H1 (cell line): ENCODE results near the gene GGN.

ENCODE experiments used
- HDAC6 ChIP-seq: IDR thresholded peaks from one replicate; pipeline ENCODE4 v1.7.1; 2012; ENCODE audit warnings: low read depth, mild to moderate bottlenecking, inconsistent platforms, low read length, moderate library complexity
- JUND ChIP-seq: IDR thresholded peaks from 2 replicates; pipeline ENCODE4 v1.6.1; 2011; ENCODE audit warnings: mild to moderate bottlenecking, improper control_type of control experiment, low read length
- POLR2AphosphoS5 ChIP-seq: IDR thresholded peaks from 2 replicates; pipeline ENCODE4 v1.6.1; 2011; ENCODE audit warnings: low read depth, low read length
- RAD21 ChIP-seq, 2 experiments: IDR thresholded peaks in 1 of 2; conservative IDR thresholded peaks in 1 of 2; 2 replicates each; pipeline ENCODE4 v1.6.1; 2011; ENCODE audit warnings: low read depth in 2 of 2, low read length in 2 of 2, improper control_type of control experiment in 1 of 2, inconsistent platforms in 1 of 2, mild to moderate bottlenecking in 1 of 2, moderate library complexity in 1 of 2
- TAF1 ChIP-seq: IDR thresholded peaks from 2 replicates; pipeline ENCODE4 v1.6.1; 2011; ENCODE audit warnings: mild to moderate bottlenecking, low read depth, low read length
- TEAD4 ChIP-seq: IDR thresholded peaks from 2 replicates; pipeline ENCODE4 v1.6.1; 2012; ENCODE audit warnings: low read depth, low read length, inconsistent platforms, mixed read lengths
- TF ChIP-seq, protein P1 (sequence below), 3 experiments: IDR thresholded peaks; 1 replicate in 2 of 3; 2 replicates in 1 of 3; pipeline versions ENCODE4 v1.5.1 to v1.6.1; 2011; ENCODE audit warnings: low read length in 3 of 3, mild to moderate bottlenecking in 3 of 3, inconsistent platforms in 2 of 3, low read depth in 1 of 3, moderate library complexity in 1 of 3; ENCODE audit not compliant: insufficient read depth in 1 of 3; ENCODE audit errors: control extremely low read depth in 1 of 3
- TF ChIP-seq, protein P2 (sequence below): IDR thresholded peaks from 2 replicates; pipeline ENCODE4 v1.6.1; 2012; ENCODE audit warnings: inconsistent platforms

DNA sequence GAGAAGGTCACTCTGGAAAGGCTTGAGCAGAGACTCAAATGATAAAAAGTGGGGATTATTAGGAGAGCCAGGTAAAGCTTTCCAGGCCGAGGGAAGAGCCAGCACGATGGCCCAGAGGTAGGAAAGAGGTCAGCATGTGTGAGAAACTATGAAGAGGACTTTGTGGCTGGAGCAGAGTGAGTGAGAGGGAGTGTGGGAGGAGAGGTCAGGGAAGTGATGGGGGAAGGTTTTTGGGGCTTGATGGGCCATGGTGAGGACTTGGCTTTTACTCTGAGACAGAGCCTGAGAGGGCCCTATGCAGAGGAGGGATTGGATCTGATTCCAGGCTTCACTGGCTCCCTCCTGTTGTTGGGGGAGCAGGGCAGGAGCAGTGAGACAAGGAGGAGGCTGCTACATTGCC lies 46.9 kb downstream of the GGN start:
- TF ChIP-seq POLR2AphosphoS5 = no peak
- no peak for TF ChIP-seq TAF1
- no peak for TF ChIP-seq TEAD4
- TF ChIP-seq, protein P1, sequence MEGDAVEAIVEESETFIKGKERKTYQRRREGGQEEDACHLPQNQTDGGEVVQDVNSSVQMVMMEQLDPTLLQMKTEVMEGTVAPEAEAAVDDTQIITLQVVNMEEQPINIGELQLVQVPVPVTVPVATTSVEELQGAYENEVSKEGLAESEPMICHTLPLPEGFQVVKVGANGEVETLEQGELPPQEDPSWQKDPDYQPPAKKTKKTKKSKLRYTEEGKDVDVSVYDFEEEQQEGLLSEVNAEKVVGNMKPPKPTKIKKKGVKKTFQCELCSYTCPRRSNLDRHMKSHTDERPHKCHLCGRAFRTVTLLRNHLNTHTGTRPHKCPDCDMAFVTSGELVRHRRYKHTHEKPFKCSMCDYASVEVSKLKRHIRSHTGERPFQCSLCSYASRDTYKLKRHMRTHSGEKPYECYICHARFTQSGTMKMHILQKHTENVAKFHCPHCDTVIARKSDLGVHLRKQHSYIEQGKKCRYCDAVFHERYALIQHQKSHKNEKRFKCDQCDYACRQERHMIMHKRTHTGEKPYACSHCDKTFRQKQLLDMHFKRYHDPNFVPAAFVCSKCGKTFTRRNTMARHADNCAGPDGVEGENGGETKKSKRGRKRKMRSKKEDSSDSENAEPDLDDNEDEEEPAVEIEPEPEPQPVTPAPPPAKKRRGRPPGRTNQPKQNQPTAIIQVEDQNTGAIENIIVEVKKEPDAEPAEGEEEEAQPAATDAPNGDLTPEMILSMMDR (IDR thresholded peaks at IDR 0.05; ENCODE audit: control extremely low read depth in 1 of 3, insufficient read depth in 1 of 3, low read depth in 1 of 3, low read length in 3 of 3) = no peak
- no peak for TF ChIP-seq RAD21 (IDR thresholded peaks at IDR 0.05 in 1 of 2, conservative IDR thresholded peaks at IDR 0.05 in 1 of 2; ENCODE audit: low read depth in 2 of 2, low read length in 2 of 2)
- no peak for TF ChIP-seq JUND
- no peak for TF ChIP-seq HDAC6
- TF ChIP-seq, protein P2, sequence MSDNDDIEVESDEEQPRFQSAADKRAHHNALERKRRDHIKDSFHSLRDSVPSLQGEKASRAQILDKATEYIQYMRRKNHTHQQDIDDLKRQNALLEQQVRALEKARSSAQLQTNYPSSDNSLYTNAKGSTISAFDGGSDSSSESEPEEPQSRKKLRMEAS = no peak
